Measurements from ENCODE around the gene FSTL1. TPM values are rescaled to one million over a fixed set of nuclear protein-coding genes. Genes with fewer than 3 reads are reported as not detected.
A peak's percentile ranks its signal among the peaks of the same experiment; 100 is the strongest.

The FSTL1 gene, protein sequence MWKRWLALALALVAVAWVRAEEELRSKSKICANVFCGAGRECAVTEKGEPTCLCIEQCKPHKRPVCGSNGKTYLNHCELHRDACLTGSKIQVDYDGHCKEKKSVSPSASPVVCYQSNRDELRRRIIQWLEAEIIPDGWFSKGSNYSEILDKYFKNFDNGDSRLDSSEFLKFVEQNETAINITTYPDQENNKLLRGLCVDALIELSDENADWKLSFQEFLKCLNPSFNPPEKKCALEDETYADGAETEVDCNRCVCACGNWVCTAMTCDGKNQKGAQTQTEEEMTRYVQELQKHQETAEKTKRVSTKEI
- 117 and 179 TPM in 2 replicates for total RNA-seq (2014; rRNA removed; shearing (Covaris generic))

DNA sequence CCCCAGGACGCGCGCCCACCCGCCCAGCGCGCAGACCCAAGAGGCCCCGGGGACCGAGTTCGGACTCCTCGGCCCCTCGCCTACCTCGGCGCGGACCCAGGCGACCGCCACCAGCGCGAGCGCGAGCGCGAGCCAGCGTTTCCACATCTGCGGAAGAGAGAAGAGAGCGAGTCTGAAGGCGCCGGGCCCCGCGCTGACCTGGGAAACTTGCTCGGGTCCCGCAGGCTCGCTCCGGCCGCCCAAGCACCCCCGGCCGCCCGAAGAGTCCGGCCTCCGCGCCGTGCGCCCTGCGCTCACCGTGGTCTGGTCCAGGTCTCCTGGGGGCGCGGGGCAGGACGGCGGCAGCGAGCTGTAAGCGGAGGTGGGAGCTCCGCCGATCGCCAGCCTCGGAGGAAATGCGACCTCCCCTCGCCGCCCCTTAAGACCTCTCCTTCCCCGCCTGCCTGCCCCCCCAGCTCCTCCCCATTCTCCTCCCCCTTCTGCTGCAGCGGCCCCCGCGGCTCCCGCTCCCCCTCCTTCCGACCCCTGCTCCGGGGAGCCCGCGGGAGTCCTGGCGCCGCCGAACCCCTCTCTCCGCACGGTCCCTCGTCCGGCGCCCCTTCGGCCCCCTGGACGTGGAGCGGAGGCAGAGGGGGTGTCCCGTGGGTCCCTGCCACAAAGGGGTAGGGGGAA lies at the start of gene FSTL1:
FSTL1 (minus strand) TSS at position 393 of the 672 bp plus-strand sequence; CDS start at position 147, 246 bp downstream.
- DNase-seq (ENCODE audit: low spot score) = no peak
- in situ Hi-C loops (cut with HindIII; ENCODE audit: low sequenced_read_pairs) = no loop called here

GRCh38 chr3:120498556-120499346 lies 48.0 kb upstream of the FSTL1 start:
- in situ Hi-C loops (cut with HindIII; ENCODE audit: low sequenced_read_pairs) = no loop called here
- no peak for DNase-seq (ENCODE audit: low spot score)

DNA sequence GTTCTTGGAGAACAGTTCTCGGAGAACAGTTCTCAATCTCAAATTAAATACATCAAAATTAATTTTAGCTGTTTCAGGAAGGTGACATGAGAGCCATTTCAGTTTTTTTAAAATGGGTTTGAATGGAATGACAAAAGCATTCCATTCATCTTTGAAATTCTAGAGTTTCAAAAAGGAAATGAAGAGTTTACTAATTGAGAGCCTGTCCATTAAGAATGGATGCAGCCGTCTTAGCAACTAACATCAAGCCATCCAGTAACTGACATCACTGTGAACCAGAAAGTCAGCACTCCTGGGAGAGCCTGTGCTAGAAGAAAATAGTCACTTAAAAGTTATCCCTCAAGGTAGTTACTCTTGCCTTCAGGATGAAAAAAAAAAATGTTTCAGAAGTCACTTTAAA lies 47.0 kb upstream of the FSTL1 start:
- in situ Hi-C loops (cut with HindIII; ENCODE audit: low sequenced_read_pairs) = no loop called here
- no peak for DNase-seq (ENCODE audit: low spot score)

DNA sequence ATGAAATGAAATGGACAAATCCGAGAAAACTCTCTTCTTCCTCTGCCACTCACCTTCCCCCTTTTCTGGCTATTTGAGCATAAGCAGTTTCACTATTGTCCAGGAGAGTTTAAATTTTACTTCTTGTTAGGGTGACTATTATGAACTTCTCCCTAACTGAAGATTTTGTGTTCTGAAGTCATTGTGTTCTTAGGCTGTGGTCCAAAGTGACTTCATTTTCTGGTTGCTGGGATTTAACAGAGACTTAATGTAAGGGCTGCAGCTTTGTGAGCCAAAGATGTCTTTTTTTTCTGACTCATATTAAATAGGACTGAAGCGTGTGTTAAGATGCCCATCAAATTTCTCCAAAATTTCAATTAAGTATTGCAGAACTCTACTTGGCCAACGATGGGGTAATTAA lies 46.5 kb upstream of the FSTL1 start:
- in situ Hi-C loops (cut with HindIII; ENCODE audit: low sequenced_read_pairs) = no loop called here
- DNase-seq (ENCODE audit: low spot score) = no peak

DNA sequence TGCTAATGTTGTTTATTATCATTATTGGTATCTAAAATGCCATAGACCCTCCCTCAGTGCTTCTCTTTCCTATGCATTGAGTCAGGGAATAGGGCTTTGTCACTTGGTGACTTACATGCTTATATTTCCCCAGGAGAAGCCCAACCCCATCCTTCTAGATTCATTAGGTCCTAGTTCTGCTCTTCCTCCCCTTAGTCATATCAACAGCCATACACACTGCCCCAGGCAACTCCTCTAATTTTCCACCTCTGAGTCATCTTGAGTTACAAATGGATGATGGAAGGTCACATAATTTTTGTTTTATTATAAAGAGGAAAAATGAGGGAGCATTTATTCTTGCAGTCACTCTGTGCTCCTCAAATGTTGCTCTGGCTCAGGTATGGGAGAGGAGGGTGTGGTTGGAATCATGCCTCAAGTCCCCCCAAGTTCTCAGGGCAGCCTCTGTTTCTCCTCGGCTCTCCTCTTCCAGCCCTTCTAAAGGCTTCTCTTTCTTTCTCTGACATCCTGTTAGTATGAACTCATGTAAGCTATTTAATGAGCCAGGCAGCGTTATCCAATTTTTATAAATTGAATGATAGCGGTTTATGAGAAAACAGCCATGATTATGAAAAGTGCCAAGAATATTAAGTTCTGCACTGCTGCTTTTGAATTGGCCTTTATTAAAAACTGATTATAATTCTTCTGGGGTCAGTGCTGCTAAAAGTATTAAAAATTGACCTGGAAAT lies 45.6 kb upstream of the FSTL1 start:
- in situ Hi-C loops (cut with HindIII; ENCODE audit: low sequenced_read_pairs) = no loop called here
- DNase-seq (ENCODE audit: low spot score) = no peak

GRCh38 chr3:120495809-120496208 lies 45.0 kb upstream of the FSTL1 start:
- no peak for DNase-seq (ENCODE audit: low spot score)
- in situ Hi-C loops (cut with HindIII; ENCODE audit: low sequenced_read_pairs) = no loop called here

DNA sequence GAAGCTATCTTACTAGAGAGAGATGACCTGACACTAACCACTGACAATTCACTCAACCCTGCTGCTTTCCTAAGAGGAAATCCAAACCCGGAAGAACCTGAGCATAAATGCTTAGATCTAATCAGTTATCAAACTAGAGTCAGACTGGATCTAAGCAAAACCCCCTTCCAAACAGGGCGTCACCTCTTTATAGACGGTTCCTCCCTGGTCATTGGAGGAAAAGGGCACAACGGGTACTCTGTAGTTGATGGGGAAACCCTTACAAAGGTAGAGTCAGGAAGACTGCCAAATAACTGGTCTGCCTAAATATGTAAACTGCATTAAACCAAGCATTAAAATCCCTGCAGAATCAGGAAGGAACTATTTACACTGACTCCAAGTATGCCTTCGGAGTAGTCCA lies 41.3 kb upstream of the FSTL1 start:
- in situ Hi-C loops (cut with HindIII; ENCODE audit: low sequenced_read_pairs) = no loop called here
- DNase-seq (ENCODE audit: low spot score) = no peak

DNA sequence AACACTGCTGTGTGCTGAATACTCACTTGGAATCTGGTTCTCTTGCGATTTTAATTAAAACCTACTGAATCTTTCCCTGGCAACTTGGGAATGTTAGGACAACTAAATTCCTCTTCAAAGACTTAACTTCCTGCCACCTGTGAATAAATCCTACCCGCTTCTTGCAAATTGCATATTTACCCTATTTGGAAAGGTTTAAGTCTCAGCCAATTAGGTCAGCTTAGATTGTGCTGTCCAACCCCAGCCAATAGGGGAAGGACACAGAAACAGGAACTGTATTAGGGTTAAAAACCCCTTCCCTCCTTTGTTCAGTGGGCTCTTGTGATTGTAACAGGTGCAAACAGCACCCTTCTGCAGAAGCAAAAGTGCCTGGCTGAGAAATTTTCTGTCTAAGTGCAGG lies 38.6 kb upstream of the FSTL1 start:
- DNase-seq (ENCODE audit: low spot score) = no peak
- in situ Hi-C loops (cut with HindIII; ENCODE audit: low sequenced_read_pairs) = no loop called here

DNA sequence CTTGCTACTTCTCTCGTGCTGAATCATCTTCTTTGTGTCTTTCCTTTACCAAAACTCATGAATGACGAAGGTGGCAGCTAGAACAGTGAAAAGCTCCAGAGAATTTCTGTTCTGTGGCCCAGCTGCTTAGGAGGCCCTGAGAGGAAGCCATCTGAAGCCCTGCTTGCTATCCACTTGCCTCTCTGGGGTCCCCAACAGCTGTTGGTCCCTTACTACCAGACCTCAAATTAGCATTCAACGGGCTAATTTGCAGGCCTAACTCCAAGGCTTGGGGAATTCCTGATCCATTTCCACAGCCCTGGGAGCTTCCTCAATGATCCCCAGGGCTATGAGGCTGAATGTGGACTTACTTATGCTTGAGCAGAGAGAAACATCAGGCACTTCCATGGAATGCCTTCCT lies 37.5 kb upstream of the FSTL1 start:
- no peak for DNase-seq (ENCODE audit: low spot score)
- in situ Hi-C loops (cut with HindIII; ENCODE audit: low sequenced_read_pairs) = no loop called here

- no peak for DNase-seq (ENCODE audit: low spot score)
- in situ Hi-C loops (cut with HindIII; ENCODE audit: low sequenced_read_pairs) = no loop called here
Measured at GRCh38 chr3:120487191-120487650, 36.4 kb upstream of the FSTL1 start.

DNA sequence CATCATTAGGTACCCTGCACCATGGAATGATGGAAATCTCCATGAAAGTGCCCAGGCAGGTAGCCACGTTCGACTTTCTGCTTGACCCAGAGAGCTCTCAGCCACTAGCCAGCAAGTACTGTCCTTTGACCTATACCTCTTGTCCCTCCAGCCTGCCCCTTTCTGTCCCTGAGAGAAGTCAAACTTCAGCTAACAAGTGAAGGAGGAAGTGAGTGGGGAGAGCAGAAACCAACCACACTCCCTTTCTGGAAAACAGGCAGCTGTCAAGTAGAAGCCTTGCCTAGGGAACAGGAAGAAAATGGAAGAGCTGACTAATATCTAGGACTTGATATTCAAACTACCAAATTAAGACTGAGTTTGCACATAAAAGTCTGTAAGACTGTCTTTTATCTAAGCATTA lies 30.3 kb upstream of the FSTL1 start:
- in situ Hi-C loops (cut with HindIII; ENCODE audit: low sequenced_read_pairs) = no loop called here
- DNase-seq (ENCODE audit: low spot score) = no peak

DNA sequence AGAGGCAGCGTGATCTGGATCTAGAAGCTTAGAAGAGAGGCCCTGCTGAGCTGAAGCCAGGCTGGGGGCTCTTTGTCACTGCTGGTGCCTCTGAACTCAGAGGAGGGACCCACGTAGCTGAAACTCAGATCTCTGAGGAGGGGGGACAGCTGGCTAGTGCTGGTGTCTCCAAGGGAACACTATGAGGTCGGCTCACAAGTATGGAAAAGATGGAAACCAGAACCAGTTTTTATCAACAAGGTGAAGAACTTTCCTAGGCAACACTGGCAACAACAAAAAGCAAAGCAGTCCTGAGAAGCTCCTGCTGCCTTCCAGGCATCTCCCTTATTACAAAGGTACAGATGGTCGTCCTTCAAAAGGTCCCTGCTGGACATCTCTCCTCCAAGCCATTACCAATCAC lies 27.0 kb upstream of the FSTL1 start:
- no peak for DNase-seq (ENCODE audit: low spot score)

GRCh38 chr3:120475722-120476377 lies 25.1 kb upstream of the FSTL1 start:
- no peak for DNase-seq (ENCODE audit: low spot score)
- in situ Hi-C loops (cut with HindIII; ENCODE audit: low sequenced_read_pairs) = no loop called here

More for the DNA sequence above, 27.0 kb upstream of the FSTL1 start:
- in situ Hi-C loops (cut with HindIII; ENCODE audit: low sequenced_read_pairs) = no loop called here

DNA sequence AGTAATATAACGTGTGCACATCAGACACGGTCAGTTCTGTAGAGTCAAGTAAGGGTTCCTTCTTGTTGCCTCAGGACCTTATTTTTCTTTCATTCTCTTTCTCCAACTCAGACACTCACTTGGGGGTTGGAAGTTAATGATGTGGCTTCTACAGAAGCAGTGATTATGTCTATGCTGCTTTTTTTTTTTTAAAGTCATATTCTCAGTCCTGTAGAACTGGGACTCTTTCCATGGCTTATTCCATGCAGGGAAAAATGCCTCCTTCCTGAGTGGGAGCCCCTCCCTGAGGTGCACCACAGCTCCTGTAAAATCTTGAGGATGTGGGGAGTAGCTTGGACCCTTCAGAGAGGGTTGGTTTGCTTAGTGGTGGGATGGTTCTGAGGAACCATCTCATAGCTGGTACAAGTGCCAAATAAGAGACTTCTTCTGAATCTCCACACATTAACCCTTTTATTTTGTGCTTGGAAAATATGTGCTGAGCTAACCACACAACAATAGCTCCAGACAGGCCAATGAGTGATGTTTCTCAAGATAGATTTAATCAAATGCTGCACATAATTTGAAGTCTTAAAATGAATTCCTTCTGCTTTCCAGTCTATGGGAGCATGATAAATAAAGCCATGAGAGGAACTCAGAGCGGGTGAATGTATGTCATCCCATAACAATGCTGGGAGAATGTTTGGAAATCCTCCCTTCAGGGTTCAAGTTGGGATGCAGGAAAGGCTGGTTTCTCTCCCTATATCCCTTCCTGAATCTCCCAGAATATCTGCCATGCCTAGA lies 23.3 kb upstream of the FSTL1 start:
- DNase-seq (ENCODE audit: low spot score) = no peak
- in situ Hi-C loops (cut with HindIII; ENCODE audit: low sequenced_read_pairs) = no loop called here

GRCh38 chr3:120473389-120473788 lies 22.6 kb upstream of the FSTL1 start:
- in situ Hi-C loops (cut with HindIII; ENCODE audit: low sequenced_read_pairs) = no loop called here
- DNase-seq (ENCODE audit: low spot score) = no peak

GRCh38 chr3:120472121-120472844 lies 21.5 kb upstream of the FSTL1 start:
- no peak for DNase-seq (ENCODE audit: low spot score)
- in situ Hi-C loops (cut with HindIII; ENCODE audit: low sequenced_read_pairs) = no loop called here

DNA sequence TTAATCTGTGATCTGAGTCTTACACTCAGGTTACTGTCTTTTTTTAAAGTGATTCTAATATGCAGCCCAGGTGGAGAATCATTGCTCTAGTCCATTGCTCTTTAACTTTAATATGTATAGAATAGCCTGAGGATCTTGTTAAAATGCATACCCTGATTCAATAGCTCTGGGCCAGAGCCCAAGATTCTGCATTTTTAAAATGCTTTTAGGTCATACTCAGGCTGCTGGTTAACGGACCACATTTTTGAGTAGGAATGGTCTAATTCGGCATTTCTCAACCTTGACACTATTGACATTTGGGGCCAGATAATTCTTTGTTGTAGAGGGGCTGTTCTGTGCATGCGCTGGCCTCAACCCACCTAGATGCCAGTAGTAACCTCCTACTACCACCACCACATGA lies 20.9 kb upstream of the FSTL1 start:
- in situ Hi-C loops (cut with HindIII; ENCODE audit: low sequenced_read_pairs) = no loop called here
- DNase-seq (ENCODE audit: low spot score) = no peak

GRCh38 chr3:120470870-120471269 lies 20.1 kb upstream of the FSTL1 start:
- DNase-seq (ENCODE audit: low spot score) = peak; percentile 82
- in situ Hi-C loops (cut with HindIII; ENCODE audit: low sequenced_read_pairs) = no loop called here

All from G401 (cell line).